HEK293T (cell line): Measurements from ENCODE around the gene C2orf74.

Source experiments
- BHLHE40 ChIP-seq: fragments of 450-650 bp; IDR thresholded peaks from 2 replicates; pipeline ENCODE4 v1.6.1; 2016; ENCODE audit warnings: mild to moderate bottlenecking, moderate library complexity, borderline replicate concordance
- FOXK2 ChIP-seq: fragments of 450-650 bp; IDR thresholded peaks from 2 replicates; pipeline ENCODE4 v1.6.1; 2016; ENCODE audit warnings: mild to moderate bottlenecking
- FOXM1 ChIP-seq: fragments of 450-650 bp; IDR thresholded peaks from 2 replicates; pipeline ENCODE4 v1.6.1; 2017; ENCODE audit warnings: mild to moderate bottlenecking, borderline replicate concordance
- L3MBTL2 ChIP-seq: fragments of 450-650 bp; conservative IDR thresholded peaks from 2 replicates; pipeline ENCODE4 v1.6.1; 2016; ENCODE audit warnings: mild to moderate bottlenecking
- PKNOX1 ChIP-seq: fragments of 450-650 bp; IDR thresholded peaks from 2 replicates; pipeline ENCODE4 v1.6.1; 2016
- SP1 ChIP-seq: fragments of 450-650 bp; IDR thresholded peaks from 2 replicates; pipeline ENCODE4 v1.6.1; 2017
- SUZ12 ChIP-seq: fragments of 450-650 bp; IDR thresholded peaks from 2 replicates; pipeline ENCODE4 v1.6.1; 2016; ENCODE audit warnings: mild to moderate bottlenecking

- no peak for TF ChIP-seq SUZ12
- no peak for TF ChIP-seq L3MBTL2
- no peak for TF ChIP-seq FOXK2
- no peak for TF ChIP-seq SP1
- TF ChIP-seq BHLHE40 = no peak
- TF ChIP-seq PKNOX1 = no peak
- TF ChIP-seq FOXM1 = no peak
These were observed 52.2 kb downstream of the C2orf74 start for GRCh38 chr2:61214171-61214570.
